Stomach smooth muscle (tissue), 2 donors: ENCODE measurements around the gene HDAC5.
"Not testable (repeated sequence)": the region's sequence is repeated elsewhere in the genome, so short reads cannot be mapped to it uniquely, and the experiment has no call there.

Experiments used
- H3K27ac ChIP-seq: one replicate; pipeline ENCODE4 v1.7.0; 2013; ENCODE audit warnings: mild to moderate bottlenecking, low read length, inconsistent platforms
- H3K27me3 ChIP-seq, 2 donors: one replicate each; pipeline ENCODE4 v1.7.0; 2013; ENCODE audit warnings: low read length in 2 of 2; ENCODE audit not compliant: insufficient read depth in 2 of 2, control insufficient read depth in 1 of 2
- H3K36me3 ChIP-seq, 2 donors: one replicate each; pipeline ENCODE4 v1.7.0; 2013; ENCODE audit warnings: low read length in 2 of 2; ENCODE audit not compliant: control insufficient read depth in 2 of 2, insufficient read depth in 2 of 2
- H3K4me1 ChIP-seq: one replicate; pipeline ENCODE4 v1.7.0; 2013; ENCODE audit warnings: low read length; ENCODE audit not compliant: control insufficient read depth, insufficient read depth
- H3K4me3 ChIP-seq, 2 donors: one replicate each; pipeline ENCODE4 v1.7.0; 2013; ENCODE audit warnings: low read length in 2 of 2
- H3K9ac ChIP-seq, 2 donors: one replicate each; pipeline ENCODE4 v1.7.0; 2013; ENCODE audit warnings: low read length in 2 of 2, mild to moderate bottlenecking in 1 of 2
- H3K9me3 ChIP-seq, 2 donors: one replicate each; pipeline ENCODE4 v1.7.0; 2013; ENCODE audit warnings: low read length in 2 of 2; ENCODE audit not compliant: control insufficient read depth in 2 of 2
- donor health status: healthy.
- donor health status: Pancreatic carcinoma.

The HDAC5 gene

DNA sequence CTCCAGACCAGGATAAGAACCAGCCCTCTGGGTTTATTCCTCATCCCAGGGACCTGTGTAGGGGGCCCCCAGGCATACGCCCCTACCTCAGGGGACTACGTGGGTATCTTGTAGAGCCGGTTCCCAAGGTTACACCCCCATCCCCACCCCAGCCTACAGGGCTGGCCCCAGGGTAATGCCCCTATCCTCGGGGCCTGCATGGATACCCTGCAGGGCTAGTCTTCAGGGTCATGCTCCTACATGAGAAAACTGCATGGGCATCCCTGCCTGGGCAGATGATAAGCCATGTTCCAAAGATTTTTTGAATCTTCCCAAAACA is 14.2 kb downstream of the HDAC5 start:
- H3K36me3 ChIP-seq, result peaks cover 0 to 13% of the 10 kb centered on the region in 2 donors
- no peaks in the 10 kb centered on the region for H3K27me3 ChIP-seq
- H3K4me3 ChIP-seq, result peak overlapping the region; percentile 17 to 81
- peaks cover 91% of the 10 kb centered on the region for H3K4me1 ChIP-seq
- peak overlapping the region; percentile 85 for H3K27ac ChIP-seq
- H3K9me3 ChIP-seq, result no peaks in the 10 kb centered on the region
- H3K9ac ChIP-seq, result peak overlapping the region in 1 of 2 donors; percentile 54

DNA sequence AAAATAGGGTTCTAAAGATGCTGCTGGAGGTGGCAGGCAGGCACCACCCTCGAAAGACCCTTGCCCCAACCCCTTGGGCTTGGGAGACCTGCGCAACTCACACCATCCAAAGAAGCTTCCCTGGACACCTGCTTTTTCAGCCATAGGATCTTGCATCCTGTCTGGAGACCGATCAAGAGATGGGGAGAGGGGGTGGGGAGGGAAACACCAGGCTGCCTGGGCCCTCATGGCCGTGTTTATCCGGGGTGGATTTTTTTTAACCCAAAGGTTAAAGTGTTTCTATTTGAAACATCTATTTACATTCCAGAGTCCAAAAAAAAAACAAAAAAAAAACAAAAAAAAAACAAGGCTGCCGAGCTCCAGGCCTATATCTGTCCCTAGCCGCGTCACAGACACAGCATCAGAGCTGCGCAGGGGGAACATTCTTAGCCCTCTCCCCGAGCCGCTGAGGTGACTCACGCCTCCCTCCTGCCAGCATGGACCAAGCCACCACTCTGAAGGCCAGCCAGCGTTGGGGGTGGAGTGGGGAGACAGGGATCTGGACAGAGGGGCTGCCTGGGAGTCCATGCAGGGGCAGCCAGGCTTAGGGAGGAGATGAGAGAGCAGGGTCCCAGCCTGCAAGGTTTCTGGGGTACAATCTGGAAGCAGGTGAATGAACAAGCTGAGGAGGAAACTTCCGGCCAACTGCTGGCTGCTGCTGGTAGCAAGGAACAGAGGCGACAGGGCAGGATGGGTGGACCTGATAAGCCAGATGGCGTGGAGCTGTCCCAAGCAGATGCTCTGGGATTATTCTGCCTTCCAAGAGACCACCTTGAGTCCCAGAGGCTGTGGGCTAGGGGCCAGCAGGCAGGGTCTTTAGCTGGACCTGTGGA is 14.8 kb downstream of the HDAC5 start:
- Histone ChIP-seq H3K4me3 (peak overlapping the region; percentile 35 to 81), H3K9me3 (no peaks in the 10 kb centered on the region), H3K36me3 (peaks cover 0 to 12% of the 10 kb centered on the region in 2 donors), H3K4me1 (peaks cover 85% of the 10 kb centered on the region), H3K27ac (peak overlapping the region; percentile 85), H3K9ac (peak overlapping the region; percentile 47 to 51), H3K27me3 (no peaks in the 10 kb centered on the region)

DNA sequence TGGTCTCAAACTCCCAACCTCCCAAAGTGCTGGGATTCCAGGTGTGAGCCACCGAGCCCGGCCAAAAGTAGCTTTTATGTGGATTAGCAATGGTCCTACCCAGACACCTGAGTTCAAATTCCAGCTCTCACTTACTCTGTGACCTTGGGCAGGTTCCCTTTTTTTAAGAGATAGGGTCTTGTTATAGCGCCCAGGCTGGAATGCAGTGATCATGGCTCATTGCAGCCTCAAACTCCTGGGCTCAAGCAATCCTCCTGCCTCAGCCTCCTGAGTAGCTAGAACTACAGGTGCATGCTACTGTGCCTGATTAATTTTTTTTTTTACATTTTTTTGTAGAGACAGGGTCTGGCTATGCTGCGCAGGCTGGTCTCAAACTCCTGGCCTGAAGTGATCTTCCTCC is 16.6 kb downstream of the HDAC5 start:
- no peak overlapping the region for H3K4me3 ChIP-seq
- H3K36me3 ChIP-seq, result peaks cover 3 to 7% of the 10 kb centered on the region in 2 donors
- peaks cover 75% of the 10 kb centered on the region for H3K4me1 ChIP-seq
- H3K9me3 ChIP-seq, result no peaks in the 10 kb centered on the region
- no peaks in the 10 kb centered on the region for H3K27me3 ChIP-seq
- H3K9ac ChIP-seq, result no peak overlapping the region
- no peak overlapping the region for H3K27ac ChIP-seq

DNA sequence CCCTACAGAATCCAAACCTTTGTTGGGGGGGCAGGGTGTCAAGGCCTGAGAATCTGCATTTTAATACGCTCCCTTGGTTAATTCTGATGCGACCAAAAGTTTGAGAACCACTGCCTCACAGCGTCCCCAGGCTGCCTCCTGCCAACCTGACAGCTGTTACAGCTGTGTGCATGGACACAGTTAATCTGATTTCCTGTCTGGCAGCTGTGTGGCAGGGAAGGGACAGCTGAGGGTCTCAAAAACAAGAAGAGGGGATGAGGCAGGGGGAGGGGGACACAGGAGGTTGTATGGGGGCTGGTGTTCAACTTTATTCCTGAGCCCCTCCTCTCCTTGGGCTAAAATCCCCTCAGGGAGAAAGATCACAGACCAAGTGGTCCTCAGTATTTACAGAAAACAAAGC is 17.5 kb downstream of the HDAC5 start:
- Histone ChIP-seq H3K27me3 (no peaks in the 10 kb centered on the region), H3K9me3 (no peaks in the 10 kb centered on the region), H3K4me3 (no peak overlapping the region), H3K36me3 (peaks cover 7% of the 10 kb centered on the region in 2 donors), H3K4me1 (peaks cover 72% of the 10 kb centered on the region), H3K9ac (peak overlapping the region in 1 of 2 donors; percentile 21), H3K27ac (no peak overlapping the region)

DNA sequence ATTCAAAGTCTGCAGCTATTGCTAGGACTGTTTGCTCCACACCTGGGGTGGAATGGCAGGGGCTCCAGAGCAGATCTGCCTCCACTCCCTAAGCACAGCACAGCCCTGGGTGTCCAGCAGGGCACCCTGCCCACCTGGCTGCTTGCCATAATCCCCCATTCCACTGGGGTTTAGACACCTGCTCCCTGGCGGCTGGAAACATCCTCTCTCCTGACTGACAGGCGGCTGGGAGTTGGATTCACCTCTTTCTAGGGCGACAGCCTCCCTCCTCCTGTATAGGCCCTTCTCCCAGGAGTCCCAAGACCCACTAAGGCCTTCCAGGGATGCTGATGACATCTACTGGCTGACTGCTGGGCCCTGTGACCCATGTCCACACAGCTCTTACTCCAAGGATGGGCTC is 18.0 kb downstream of the HDAC5 start:
- H3K9me3 ChIP-seq, result no peaks in the 10 kb centered on the region
- H3K9ac ChIP-seq, result peak overlapping the region in 1 of 2 donors; percentile 21
- H3K4me3 ChIP-seq, result no peak overlapping the region
- H3K4me1 ChIP-seq, result peaks cover 68% of the 10 kb centered on the region
- H3K27me3 ChIP-seq, result no peaks in the 10 kb centered on the region
- no peak overlapping the region for H3K27ac ChIP-seq
- H3K36me3 ChIP-seq, result peaks cover 7% of the 10 kb centered on the region in 2 donors

DNA sequence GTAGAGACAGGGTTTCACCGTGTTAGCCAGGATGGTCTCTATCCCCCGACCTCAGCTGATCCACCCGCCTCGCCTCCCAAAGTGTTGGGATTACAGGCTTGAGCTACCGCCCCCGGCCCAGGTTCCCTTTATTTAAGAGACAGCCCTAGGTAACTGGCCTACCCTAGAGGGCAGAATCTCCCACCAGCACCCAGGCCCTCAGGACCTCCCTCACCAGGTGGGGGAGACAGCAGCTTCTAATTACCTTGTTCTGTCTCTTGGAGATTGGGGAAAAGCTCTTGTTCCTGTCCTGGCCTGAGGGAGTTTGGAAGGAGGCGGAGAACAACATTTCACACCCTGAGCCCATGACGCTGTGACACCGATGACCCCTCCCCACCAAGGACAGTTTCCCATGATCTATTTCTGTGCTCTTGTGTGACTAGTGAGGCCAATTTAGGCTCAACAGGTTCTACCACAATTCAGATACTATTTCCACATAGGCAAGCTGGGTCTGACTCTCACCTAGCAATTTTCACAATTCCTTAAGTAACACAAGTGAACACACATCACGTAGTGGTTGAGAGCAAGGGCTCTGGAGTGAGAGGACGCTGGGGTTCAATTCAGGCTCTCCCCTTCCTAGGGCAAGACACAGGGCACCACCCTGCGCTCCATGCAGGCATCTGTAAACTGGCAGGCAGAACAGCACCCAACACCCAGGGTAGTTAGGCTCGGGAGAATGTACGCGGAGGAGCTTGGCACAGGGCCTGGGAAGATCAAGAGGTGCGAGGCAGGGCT is 20.4 kb downstream of the HDAC5 start:
- H3K36me3 ChIP-seq, result peaks cover 7% of the 10 kb centered on the region in 2 donors
- peaks cover 49% of the 10 kb centered on the region for H3K4me1 ChIP-seq
- no peaks in the 10 kb centered on the region for H3K9me3 ChIP-seq
- no peak overlapping the region for H3K9ac ChIP-seq
- no peak overlapping the region for H3K27ac ChIP-seq
- no peaks in the 10 kb centered on the region for H3K27me3 ChIP-seq
- peak overlapping the region in 1 of 2 donors; percentile 15 for H3K4me3 ChIP-seq

DNA sequence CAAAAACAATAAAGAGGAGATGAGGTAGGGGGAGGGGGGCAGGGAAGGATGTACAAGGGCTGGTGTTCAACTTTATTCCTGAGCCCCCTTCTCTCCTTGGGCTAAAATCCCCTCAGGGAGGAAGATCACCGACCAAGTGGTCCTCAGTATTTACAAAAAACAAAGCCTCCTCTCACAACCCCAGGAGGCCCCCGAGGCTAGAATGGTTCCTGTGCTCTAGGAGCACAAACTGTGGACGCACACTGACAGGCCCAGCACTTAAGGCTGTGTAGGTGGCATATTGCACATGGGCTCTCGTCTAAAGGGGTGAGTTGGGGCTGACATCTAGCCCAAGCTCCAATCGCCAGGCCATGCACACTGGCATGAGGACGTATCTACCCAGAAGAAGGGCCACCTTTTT is 21.6 kb downstream of the HDAC5 start:
- not testable (repeated sequence) for H3K27ac ChIP-seq, H3K4me3 ChIP-seq, H3K9me3 ChIP-seq, H3K9ac ChIP-seq, H3K36me3 ChIP-seq, H3K27me3 ChIP-seq
- H3K4me1 ChIP-seq, result peaks cover 47% of the 10 kb centered on the region

DNA sequence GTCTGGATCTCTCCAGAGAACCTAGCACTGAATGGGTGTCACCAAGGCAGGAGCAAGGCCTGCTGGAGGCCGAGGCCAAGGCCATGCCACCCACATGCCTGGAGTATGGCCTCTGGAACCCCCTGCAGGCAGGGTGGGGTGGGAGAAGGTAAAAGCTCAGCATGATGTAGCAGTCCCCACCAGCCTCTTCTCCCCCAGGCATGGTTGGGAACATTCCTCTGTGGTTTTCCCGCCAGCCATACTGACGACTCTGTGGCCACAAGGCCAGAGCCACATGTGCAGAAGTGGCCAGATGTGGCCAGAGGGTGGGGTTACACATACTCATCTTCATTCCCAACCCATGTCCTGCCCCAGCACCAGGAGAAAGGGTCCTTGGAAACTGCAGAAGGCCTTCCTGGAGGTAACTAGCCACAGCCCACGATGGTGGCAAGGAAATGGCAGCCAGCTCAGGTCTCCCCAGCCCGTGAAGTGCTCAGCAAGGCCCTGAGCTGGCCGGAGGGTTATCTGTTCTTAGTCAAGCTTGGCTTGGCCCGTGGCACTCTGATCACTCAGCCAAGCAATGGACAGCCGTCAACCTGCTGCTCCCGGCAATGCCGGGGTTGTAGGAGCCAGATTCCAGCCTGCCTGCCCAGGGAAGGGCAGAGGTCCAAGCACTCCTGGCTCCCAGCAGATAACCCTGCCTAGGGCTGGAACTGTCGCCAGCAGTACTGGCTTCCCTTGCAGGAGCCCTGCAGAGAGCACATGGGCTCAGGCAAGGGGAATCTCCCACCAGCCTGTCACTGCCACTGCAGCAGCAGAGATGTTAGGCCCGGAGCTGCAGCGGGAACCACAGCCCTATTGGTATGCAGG is 26.1 kb downstream of the HDAC5 start:
- Histone ChIP-seq H3K4me1 (peaks cover 35% of the 10 kb centered on the region), H3K4me3 (no peak overlapping the region), H3K9me3 (no peaks in the 10 kb centered on the region), H3K27ac (no peak overlapping the region), H3K27me3 (no peaks in the 10 kb centered on the region), H3K36me3 (peaks cover 8 to 21% of the 10 kb centered on the region in 2 donors), H3K9ac (no peak overlapping the region)

DNA sequence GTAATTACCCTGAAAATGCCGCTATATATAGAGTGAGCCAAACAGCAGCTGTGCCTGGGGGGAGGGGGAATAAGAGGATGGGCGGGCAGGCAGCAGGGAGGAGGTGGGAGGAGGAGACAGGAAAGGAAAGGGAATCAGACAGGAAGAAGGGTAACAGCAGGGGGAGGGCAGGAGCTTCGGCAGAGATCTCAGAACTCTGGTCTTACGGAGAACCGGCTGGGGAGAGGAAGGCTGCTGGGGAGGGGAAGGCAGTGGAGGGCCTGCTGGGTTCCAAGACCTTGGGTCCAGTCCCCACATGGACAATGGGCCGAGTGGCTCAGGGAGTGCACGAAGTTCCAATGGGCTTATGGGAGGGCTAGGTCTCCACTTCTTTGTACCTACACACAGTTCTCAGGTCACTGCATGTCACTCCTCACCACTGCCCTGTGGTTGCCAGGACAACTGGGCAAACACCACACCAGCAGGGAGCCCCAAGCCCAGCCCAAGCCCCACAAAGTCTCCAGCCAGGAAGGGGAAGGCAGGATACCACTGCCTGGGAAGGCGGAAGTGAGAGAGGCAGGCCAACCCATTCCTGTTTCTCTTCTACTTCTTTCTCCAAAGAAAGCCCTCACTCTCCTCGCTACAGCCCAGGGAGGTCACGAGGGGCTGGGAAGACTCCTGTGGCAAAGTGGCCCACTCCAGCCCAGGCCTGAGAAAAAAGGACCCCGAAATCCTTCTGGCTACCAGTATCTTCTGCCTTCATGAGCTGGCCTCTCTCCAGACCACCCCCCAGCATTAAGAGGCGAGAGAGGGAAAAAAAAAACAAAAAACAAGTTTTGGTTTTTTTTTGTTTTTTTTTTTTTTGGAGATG is 27.6 kb downstream of the HDAC5 start:
- Histone ChIP-seq H3K36me3 (peaks cover 22 to 28% of the 10 kb centered on the region in 2 donors), H3K27me3 (no peaks in the 10 kb centered on the region), H3K27ac (peak overlapping the region; percentile 76), H3K4me3 (peak overlapping the region; percentile 57 to 69), H3K4me1 (peaks cover 31% of the 10 kb centered on the region), H3K9me3 (no peaks in the 10 kb centered on the region), H3K9ac (peak overlapping the region; percentile 47 to 72)

DNA sequence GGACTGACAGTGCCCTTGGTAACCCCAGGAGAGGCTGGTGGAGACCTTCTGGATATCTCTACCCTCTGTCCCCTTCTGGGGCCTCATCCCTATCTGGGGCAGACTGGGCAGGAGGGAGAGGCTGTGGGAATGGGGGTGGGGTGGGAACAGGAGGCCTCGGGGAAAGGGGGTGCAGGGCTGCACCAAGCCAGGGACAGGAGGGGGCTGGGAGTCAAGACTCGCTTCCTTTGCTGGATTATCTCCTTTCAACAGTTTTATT is 28.1 kb downstream of the HDAC5 start:
- H3K9ac ChIP-seq, result peak overlapping the region in 1 of 2 donors; percentile 72
- no peaks in the 10 kb centered on the region for H3K27me3 ChIP-seq
- H3K36me3 ChIP-seq, result peaks cover 23 to 29% of the 10 kb centered on the region in 2 donors
- peak overlapping the region; percentile 57 to 69 for H3K4me3 ChIP-seq
- peaks cover 31% of the 10 kb centered on the region for H3K4me1 ChIP-seq
- H3K27ac ChIP-seq, result peak overlapping the region; percentile 76
- no peaks in the 10 kb centered on the region for H3K9me3 ChIP-seq
